Tibial nerve (tissue), 4 donors: ENCODE data around the gene PPP2R2C. TPM values are rescaled to one million over a fixed set of nuclear protein-coding genes. Genes with fewer than 3 reads are reported as not detected.

Experiments used
- DNase-seq, 2 donors: peaks; one replicate each; pipeline ENCODE4 v3.0.0-alpha.2; 2019; ENCODE audit warnings: low spot score in 2 of 2
- H3K27ac ChIP-seq, 4 donors: fragments of 200-600 bp; sonication (generic) in 3 of 4; one replicate each; pipeline ENCODE4 v1.5.1; 2017 to 2019; ENCODE audit warnings: mild to moderate bottlenecking in 1 of 4
- H3K27me3 ChIP-seq, 2 donors: fragments of 200-600 bp; sonication (generic) in 1 of 2; one replicate each; pipeline versions ENCODE4 v1.5.1 to v1.6.0; 2017 to 2019
- H3K36me3 ChIP-seq, 3 donors: fragments of 200-600 bp; sonication (generic); one replicate each; pipeline ENCODE4 v1.5.1; 2018 to 2019
- H3K4me1 ChIP-seq, 4 donors: fragments of 200-600 bp; sonication (generic) in 3 of 4; one replicate each; pipeline ENCODE4 v1.5.1; 2017 to 2019
- H3K4me3 ChIP-seq, 4 donors: fragments of 200-600 bp; sonication (generic) in 3 of 4; one replicate each; pipeline ENCODE4 v1.5.1; 2017 to 2019; ENCODE audit warnings: mild to moderate bottlenecking in 1 of 4, moderate library complexity in 1 of 4
- H3K9me3 ChIP-seq, 4 donors: fragments of 200-600 bp; sonication (generic) in 3 of 4; one replicate each; pipeline ENCODE4 v1.5.1; 2017 to 2019
- EP300 ChIP-seq, 2 donors: sonication (generic); formaldehyde crosslinking; IDR thresholded peaks; one replicate each; pipeline ENCODE4 v1.6.1; 2017; ENCODE audit warnings: antibody characterized with exemption in 2 of 2, mild to moderate bottlenecking in 1 of 2
- POLR2A ChIP-seq, 2 donors: fragments of 450-650 bp; IDR thresholded peaks; one replicate each; pipeline ENCODE4 v1.6.1; 2017; ENCODE audit warnings: antibody characterized with exemption in 2 of 2, mild to moderate bottlenecking in 2 of 2, moderate library complexity in 2 of 2
- WGBS, 2 donors: methylation state at CpG; one replicate each; pipeline ENCODE4 v1.1.5; 2018; 5-methylcytosine and 5-hydroxymethylcytosine counted together
- total RNA-seq, 4 donors: library from RNA; depleted of rRNA; stranded (reverse); fragments of >200 nt; gene quantifications; one replicate each; pipeline ENCODE4 v1.1.0, GENCODE V29; 2016
- TF ChIP-seq, protein P1 (sequence below), 5 experiments: fragments of 200-600 bp in 3 of 5; fragments of 450-650 bp in 2 of 5; sonication (generic) in 3 of 5; IDR thresholded peaks; one replicate each; pipeline ENCODE4 v1.5.1; 2016 to 2019; ENCODE audit warnings: antibody characterized with exemption in 5 of 5, mild to moderate bottlenecking in 3 of 5, moderate library complexity in 2 of 5

Gene PPP2R2C
- total RNA-seq, 4 donors from 2014 or later, result under 0.01 to 0.66 (median 0.42) TPM; not detected in 1

GRCh38 chr4:6452897-6453687, 19.3 kb downstream of the PPP2R2C start:
- WGBS, 2 donors, result 69 to 76% methylated on average over 20 of the region's 20 CpGs
- no peaks in the 10 kb centered on the region for H3K36me3 ChIP-seq
- H3K4me3 ChIP-seq, result no peak overlapping the region
- peaks cover 0 to 3% (median 0%) of the 10 kb centered on the region in 4 donors for H3K9me3 ChIP-seq
- no peak for DNase-seq
- H3K27ac ChIP-seq, result no peak overlapping the region
- no peaks in the 10 kb centered on the region for H3K4me1 ChIP-seq
- H3K27me3 ChIP-seq, result no peaks in the 10 kb centered on the region
- no peak for TF ChIP-seq EP300 (IDR thresholded peaks at IDR 0.05)
- TF ChIP-seq, protein P1, sequence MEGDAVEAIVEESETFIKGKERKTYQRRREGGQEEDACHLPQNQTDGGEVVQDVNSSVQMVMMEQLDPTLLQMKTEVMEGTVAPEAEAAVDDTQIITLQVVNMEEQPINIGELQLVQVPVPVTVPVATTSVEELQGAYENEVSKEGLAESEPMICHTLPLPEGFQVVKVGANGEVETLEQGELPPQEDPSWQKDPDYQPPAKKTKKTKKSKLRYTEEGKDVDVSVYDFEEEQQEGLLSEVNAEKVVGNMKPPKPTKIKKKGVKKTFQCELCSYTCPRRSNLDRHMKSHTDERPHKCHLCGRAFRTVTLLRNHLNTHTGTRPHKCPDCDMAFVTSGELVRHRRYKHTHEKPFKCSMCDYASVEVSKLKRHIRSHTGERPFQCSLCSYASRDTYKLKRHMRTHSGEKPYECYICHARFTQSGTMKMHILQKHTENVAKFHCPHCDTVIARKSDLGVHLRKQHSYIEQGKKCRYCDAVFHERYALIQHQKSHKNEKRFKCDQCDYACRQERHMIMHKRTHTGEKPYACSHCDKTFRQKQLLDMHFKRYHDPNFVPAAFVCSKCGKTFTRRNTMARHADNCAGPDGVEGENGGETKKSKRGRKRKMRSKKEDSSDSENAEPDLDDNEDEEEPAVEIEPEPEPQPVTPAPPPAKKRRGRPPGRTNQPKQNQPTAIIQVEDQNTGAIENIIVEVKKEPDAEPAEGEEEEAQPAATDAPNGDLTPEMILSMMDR (IDR thresholded peaks at IDR 0.05), result no peak
- TF ChIP-seq POLR2A (IDR thresholded peaks at IDR 0.05), result no peak

DNA sequence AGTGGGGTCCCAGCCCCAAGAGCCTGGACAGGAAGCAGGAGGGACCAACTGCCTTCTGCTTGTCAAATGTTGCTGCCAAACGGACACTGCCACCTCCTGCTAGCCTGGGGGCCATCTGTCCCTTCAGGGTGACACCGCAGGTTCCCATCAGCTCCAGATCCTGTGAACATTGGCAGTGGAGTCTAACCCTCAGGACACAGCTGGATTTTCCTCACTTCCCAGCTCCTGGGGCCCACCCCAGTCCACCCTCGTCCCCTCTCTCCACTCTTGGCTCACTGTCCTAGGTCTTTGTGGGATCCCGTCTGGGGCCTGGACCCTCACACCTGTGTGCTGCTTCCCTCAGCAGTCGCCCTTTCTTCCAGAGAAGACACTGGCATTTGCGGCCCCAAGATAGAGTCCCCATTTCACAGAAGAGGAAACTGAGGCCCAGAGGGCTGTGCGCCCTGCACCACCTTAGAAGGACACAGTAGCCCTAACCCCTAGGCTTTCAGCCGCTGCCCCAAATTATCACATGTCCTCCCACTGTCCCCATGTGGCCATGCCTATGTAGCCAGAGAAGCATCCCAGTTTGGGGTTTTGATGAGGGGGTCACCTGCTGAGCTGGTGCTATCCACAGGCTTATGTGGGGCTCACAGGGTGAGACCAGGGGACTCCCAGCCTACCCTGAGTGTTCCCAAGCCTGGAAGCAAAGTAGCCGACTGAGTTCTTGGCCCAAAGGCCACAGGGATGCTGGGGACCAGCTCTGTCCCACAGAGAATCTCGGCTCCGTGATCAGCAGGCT, 20.1 kb downstream of the PPP2R2C start:
- H3K9me3 ChIP-seq, result no peaks in the 10 kb centered on the region
- WGBS, 2 donors, result 76 to 77% methylated on average over 10 to 11 of the region's 11 CpGs
- DNase-seq, result no peak

DNA sequence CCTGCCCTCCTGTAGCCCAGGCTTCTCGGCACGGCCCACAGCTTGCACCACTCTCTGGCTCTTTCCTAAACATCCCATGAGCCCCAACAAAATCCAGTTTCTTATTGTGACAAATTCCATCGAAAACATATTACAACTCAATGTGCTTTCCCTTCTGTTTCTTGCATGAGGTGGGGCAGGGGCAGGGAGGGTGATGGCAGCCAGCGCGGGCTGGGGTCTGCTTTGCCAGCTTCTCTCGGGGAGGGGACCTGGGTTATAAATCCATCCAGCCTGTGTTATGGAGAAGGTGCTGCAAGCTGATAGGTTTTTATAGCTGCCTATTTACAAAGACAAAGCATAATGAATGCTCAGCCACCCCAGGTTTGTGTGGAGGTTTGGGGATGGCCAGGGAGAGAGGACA, 21.1 kb downstream of the PPP2R2C start:
- H3K27ac ChIP-seq, result no peak overlapping the region
- WGBS, 2 donors, result 60 to 64% methylated on average over 6 of the region's 6 CpGs
- no peak overlapping the region for H3K4me3 ChIP-seq
- TF ChIP-seq POLR2A (IDR thresholded peaks at IDR 0.05) (no peak), EP300 (IDR thresholded peaks at IDR 0.05) (no peak)
- TF ChIP-seq, protein P1 (IDR thresholded peaks at IDR 0.05), result no peak
- peaks cover 0 to 4% of the 10 kb centered on the region in 2 donors for H3K27me3 ChIP-seq
- no peak for DNase-seq
- H3K9me3 ChIP-seq, result no peaks in the 10 kb centered on the region
- no peaks in the 10 kb centered on the region for H3K36me3 ChIP-seq
- H3K4me1 ChIP-seq, result peaks cover 0 to 10% (median 0%) of the 10 kb centered on the region in 4 donors

More for the DNA sequence above, 20.1 kb downstream of the PPP2R2C start:
- H3K27ac ChIP-seq, result no peak overlapping the region
- H3K36me3 ChIP-seq, result no peaks in the 10 kb centered on the region
- H3K27me3 ChIP-seq, result peaks cover 0 to 4% of the 10 kb centered on the region in 2 donors
- no peak overlapping the region for H3K4me3 ChIP-seq
- H3K4me1 ChIP-seq, result peaks cover 0 to 2% (median 0%) of the 10 kb centered on the region in 4 donors
- no peak for TF ChIP-seq EP300 (IDR thresholded peaks at IDR 0.05)
- TF ChIP-seq, protein P1 (IDR thresholded peaks at IDR 0.05), result no peak
- no peak for TF ChIP-seq POLR2A (IDR thresholded peaks at IDR 0.05)

DNA sequence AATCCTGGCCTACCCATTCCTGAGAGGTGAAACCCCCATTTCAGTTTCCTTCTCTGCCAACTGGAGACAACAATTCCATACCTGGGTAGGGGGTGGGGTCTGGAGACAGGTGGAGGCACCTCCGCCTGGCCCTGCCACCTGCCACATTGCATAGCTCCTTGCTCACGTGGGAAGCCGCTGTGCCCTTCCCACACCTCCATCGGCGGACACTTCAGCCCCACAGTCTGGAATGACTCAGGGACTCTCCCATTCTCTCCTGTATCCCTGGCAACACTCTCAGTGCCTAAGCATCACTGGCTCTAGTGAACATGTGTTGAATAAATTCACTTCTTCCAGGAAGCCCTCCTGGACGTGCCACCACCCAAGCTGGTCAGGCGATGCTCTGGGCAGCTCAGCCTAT, 21.7 kb downstream of the PPP2R2C start:
- Histone ChIP-seq H3K27me3 (peaks cover 0 to 4% of the 10 kb centered on the region in 2 donors), H3K27ac (no peak overlapping the region), H3K9me3 (no peaks in the 10 kb centered on the region), H3K36me3 (no peaks in the 10 kb centered on the region), H3K4me1 (peaks cover 0 to 10% (median 0%) of the 10 kb centered on the region in 4 donors), H3K4me3 (no peak overlapping the region)
- no peak for DNase-seq
- TF ChIP-seq, protein P1 (IDR thresholded peaks at IDR 0.05), result no peak
- no peak for TF ChIP-seq POLR2A (IDR thresholded peaks at IDR 0.05)
- TF ChIP-seq EP300 (IDR thresholded peaks at IDR 0.05), result no peak
- 79 to 89% methylated on average over 7 of the region's 7 CpGs for WGBS, 2 donors
